GM18873 (cell line): ENCODE data around the gene SLC30A4.

Source experiments
- ATAC-seq: cut with Tn5 transposase; IDR thresholded peaks from one replicate; pipeline ENCODE4 v1.9.1; 2021; ENCODE audit warnings: mild to moderate bottlenecking, moderate library complexity, moderate number of reproducible peaks; ENCODE audit not compliant: unreplicated experiment, low FRiP score

The SLC30A4 gene

GRCh38 chr15:45456212-45457106 is 66.1 kb downstream of the SLC30A4 start:
- ATAC-seq: no peak

GRCh38 chr15:45454814-45455213 is 67.7 kb downstream of the SLC30A4 start:
- ATAC-seq: peak; percentile 42

- no peak for ATAC-seq
Observed at GRCh38 chr15:45451265-45451664, 71.3 kb downstream of the SLC30A4 start.

GRCh38 chr15:45449916-45450867 is 72.4 kb downstream of the SLC30A4 start:
- no peak for ATAC-seq

GRCh38 chr15:45449395-45449794 is 73.2 kb downstream of the SLC30A4 start:
- ATAC-seq: no peak

- ATAC-seq: no peak
Observed at GRCh38 chr15:45448066-45448915, 74.3 kb downstream of the SLC30A4 start.

- ATAC-seq: no peak
Observed at GRCh38 chr15:45443645-45444044, 78.9 kb downstream of the SLC30A4 start.

GRCh38 chr15:45442507-45443135 is 79.9 kb downstream of the SLC30A4 start:
- ATAC-seq: no peak

DNA sequence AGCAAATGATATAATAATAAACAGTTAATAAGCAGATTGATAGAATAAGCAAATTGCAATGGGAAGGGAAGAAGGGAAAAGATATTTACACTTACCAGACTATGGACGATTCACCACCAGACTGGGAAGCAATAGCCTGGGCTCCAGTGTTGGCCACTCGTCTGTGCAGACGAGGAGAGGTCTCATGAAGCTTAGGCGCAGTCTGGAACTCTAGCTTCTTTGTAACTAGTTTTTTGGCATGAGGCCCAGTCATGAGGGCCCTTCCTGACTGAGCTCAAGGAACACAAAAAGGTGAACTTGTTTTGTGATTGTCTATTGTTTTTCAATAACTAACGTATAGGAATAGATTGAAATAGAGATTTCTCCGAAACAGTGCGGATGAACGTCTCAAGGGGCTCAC is 80.9 kb downstream of the SLC30A4 start:
- no peak for ATAC-seq

- no peak for ATAC-seq
Observed at GRCh38 chr15:45441036-45441435, 81.5 kb downstream of the SLC30A4 start.

DNA sequence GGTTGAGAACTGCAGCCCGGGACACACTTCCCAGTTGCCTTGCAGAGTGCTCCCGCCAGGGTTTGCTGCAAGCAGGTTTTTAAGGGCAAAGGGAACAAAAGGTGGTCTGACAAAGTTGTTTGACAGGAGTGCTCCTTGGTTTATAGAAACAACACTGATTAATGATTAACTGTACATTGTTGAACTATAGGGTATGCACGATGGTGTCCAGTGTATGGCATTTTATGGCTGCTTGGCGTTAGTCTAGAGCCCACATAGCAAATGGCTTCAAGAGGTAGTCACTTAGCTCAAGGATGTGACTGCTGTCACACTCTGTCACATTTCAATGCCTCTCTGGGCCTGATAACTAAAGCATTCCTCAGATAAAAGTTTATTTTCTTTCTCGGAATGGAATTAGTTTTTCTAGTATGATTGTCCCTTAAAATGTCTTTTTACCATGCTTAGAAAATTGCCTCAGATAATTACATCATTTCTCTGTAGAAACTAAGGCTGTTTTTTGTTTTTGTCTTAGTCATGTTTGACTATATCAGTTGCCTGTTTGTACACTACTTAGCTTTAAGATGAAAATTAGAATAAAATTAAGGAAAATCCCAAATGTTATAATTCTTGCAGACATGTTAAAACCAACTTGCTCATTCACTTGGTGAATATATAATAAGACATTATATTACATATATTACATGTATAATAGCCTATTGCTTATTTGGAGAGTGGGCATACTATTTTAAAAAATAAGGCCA is 82.9 kb downstream of the SLC30A4 start:
- no peak for ATAC-seq

- no peak for ATAC-seq
Observed at GRCh38 chr15:45435124-45435903, 87.2 kb downstream of the SLC30A4 start.

DNA sequence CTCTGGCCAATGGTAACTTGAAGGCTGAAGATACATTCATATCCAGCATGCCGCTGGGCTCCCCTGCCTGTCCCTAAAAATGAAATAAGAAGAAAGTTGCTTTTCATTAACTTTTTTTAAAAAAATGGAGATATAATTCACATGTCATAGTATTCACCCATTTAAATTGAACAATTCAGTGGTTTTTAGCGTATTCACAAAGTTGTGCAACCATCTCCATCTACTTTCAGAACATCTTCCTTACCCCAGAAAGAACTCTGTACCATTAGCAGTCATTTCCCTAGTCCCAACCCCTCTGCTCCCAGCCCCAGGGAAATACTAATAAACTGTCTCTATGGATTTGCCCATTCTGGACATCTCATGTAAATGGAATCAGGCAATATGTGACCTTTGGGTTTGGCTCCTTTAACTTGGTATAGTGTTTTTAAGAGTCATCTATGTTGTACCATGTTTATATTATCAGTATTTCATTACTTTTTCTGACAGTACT is 88.4 kb downstream of the SLC30A4 start:
- ATAC-seq: no peak

DNA sequence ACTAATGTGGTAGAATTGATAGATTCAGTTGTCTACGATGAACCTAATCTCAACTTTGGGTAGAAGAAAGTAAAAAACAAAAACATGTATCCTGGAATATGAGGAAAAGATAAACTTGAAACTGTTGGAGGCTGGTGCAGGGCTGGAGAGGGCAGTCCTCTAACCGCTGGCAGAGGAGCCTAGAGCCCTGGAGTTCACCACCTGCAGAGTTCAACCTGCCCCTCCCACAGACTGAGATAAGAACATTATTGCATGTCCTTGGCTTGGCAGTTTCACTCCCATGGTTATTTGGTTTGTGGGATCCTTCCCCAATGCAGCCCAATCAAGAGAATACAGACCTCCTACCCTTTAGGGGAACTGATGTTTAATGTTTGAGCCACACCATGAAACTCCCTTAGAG is 91.0 kb downstream of the SLC30A4 start:
- ATAC-seq: no peak

- no peak for ATAC-seq
Observed at GRCh38 chr15:45429941-45430792, 92.4 kb downstream of the SLC30A4 start.
